Suprapubic skin (tissue), 4 donors: Measurements from ENCODE around the gene ZNF275. TPM values are rescaled to one million over a fixed set of nuclear protein-coding genes. Genes with fewer than 3 reads are reported as not detected.
"Not testable (repeated sequence)": the region's sequence is repeated elsewhere in the genome, so short reads cannot be mapped to it uniquely, and the experiment has no call there.

Source experiments
- DNase-seq, 2 donors: peaks; one replicate each; pipeline ENCODE4 v3.0.0-alpha.2; 2019; ENCODE audit warnings: low spot score in 2 of 2
- H3K27ac ChIP-seq: fragments of 200-600 bp; sonication (generic); one replicate; pipeline ENCODE4 v1.5.1; 2019
- H3K27me3 ChIP-seq: fragments of 200-600 bp; sonication (generic); one replicate; pipeline ENCODE4 v1.5.1; 2019
- H3K36me3 ChIP-seq: fragments of 200-600 bp; sonication (generic); one replicate; pipeline ENCODE4 v1.5.1; 2019
- H3K4me1 ChIP-seq: fragments of 200-600 bp; sonication (generic); one replicate; pipeline ENCODE4 v1.5.1; 2019
- H3K4me3 ChIP-seq: fragments of 200-600 bp; sonication (generic); one replicate; pipeline ENCODE4 v1.5.1; 2019; ENCODE audit warnings: mild to moderate bottlenecking
- H3K9me3 ChIP-seq: fragments of 200-600 bp; sonication (generic); one replicate; pipeline ENCODE4 v1.5.1; 2019
- CTCF ChIP-seq, 2 donors: fragments of 200-600 bp in 1 of 2; fragments of 450-650 bp in 1 of 2; sonication (generic) in 1 of 2; IDR thresholded peaks; one replicate each; pipeline ENCODE4 v1.5.1; 2016 to 2019; ENCODE audit warnings: antibody characterized with exemption in 2 of 2, mild to moderate bottlenecking in 1 of 2, moderate library complexity in 1 of 2
- EP300 ChIP-seq: sonication (generic); formaldehyde crosslinking; IDR thresholded peaks from one replicate; pipeline ENCODE4 v1.6.1; 2017; ENCODE audit warnings: antibody characterized with exemption
- POLR2A ChIP-seq, 2 donors: fragments of 450-650 bp; IDR thresholded peaks; one replicate each; pipeline ENCODE4 v1.6.1; 2017; ENCODE audit warnings: antibody characterized with exemption in 2 of 2, mild to moderate bottlenecking in 2 of 2, moderate library complexity in 2 of 2
- POLR2AphosphoS5 ChIP-seq, 3 donors: sonication (generic); formaldehyde crosslinking; IDR thresholded peaks; one replicate each; pipeline ENCODE4 v1.6.1; 2017; ENCODE audit warnings: antibody characterized with exemption in 3 of 3
- WGBS: methylation state at CpG from one replicate; pipeline ENCODE4 v1.1.5; 2018; 5-methylcytosine and 5-hydroxymethylcytosine counted together
- total RNA-seq, 4 donors: library from RNA; depleted of rRNA; stranded (reverse); fragments of >200 nt; gene quantifications; one replicate each; pipeline ENCODE4 v1.1.0, GENCODE V29; 2016

ZNF275 gene, protein sequence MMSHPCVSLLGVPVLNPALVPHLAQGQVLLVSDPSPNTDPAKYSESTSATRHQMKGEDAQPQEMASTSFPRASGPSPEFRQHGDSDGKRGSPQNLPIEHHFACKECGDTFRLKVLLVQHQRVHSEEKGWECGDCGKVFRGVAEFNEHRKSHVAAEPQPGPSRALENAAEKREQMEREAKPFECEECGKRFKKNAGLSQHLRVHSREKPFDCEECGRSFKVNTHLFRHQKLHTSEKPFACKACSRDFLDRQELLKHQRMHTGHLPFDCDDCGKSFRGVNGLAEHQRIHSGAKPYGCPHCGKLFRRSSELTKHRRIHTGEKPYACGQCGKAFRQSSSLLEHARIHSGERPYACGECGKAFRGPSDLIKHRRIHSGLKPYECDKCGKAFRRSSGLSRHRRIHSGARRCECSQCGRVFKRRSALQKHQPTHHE
- 1 to 10 TPM; 2.3 to 4.3 (median 3.3) TPM for total RNA-seq

GRCh38 chrX:153333821-153334653, at the start of gene ZNF275:
Gene ZNF275, plus strand, starts transcription at chrX:153334153. Its CDS starts 2,527 bp downstream, at chrX:153336680.
- Histone ChIP-seq H3K27me3 (no peaks in the 10 kb centered on the region), H3K27ac (peak within 1 kb of the TSS; percentile 51), H3K4me3 (peak within 1 kb of the TSS; percentile 64), H3K4me1 (peaks cover 9% of the 10 kb centered on the region), H3K9me3 (no peaks in the 10 kb centered on the region), H3K36me3 (no peaks in the 10 kb centered on the region)
- peak; percentile 80 to 83 for DNase-seq
- TF ChIP-seq POLR2A (IDR thresholded peaks at IDR 0.05) (peak in 1 of 2 donors; percentile 42), POLR2AphosphoS5 (IDR thresholded peaks at IDR 0.05) (no peak)
- 45% methylated on average over 56 of the region's 86 CpGs for WGBS

- H3K9me3 ChIP-seq, H3K27ac ChIP-seq, DNase-seq, H3K4me3 ChIP-seq, H3K36me3 ChIP-seq, H3K27me3 ChIP-seq, H3K4me1 ChIP-seq: not testable (repeated sequence)
- WGBS, result no CpG with 5 or more reads among the region's 8 CpGs
These were observed 48.3 kb upstream of the ZNF275 start for GRCh38 chrX:153285678-153286077.

GRCh38 chrX:153288807-153289206, 45.1 kb upstream of the ZNF275 start:
- WGBS, result no CpG with 5 or more reads among the region's 2 CpGs
- H3K27ac ChIP-seq, H3K36me3 ChIP-seq, H3K4me1 ChIP-seq, DNase-seq, H3K27me3 ChIP-seq, H3K9me3 ChIP-seq, H3K4me3 ChIP-seq: not testable (repeated sequence)

- not testable (repeated sequence) for H3K9me3 ChIP-seq, DNase-seq, H3K4me1 ChIP-seq, H3K27me3 ChIP-seq, H3K4me3 ChIP-seq, H3K36me3 ChIP-seq, H3K27ac ChIP-seq
- 63% methylated on average over 4 of the region's 8 CpGs for WGBS
These were observed 40.4 kb upstream of the ZNF275 start for GRCh38 chrX:153293485-153294071.

DNA sequence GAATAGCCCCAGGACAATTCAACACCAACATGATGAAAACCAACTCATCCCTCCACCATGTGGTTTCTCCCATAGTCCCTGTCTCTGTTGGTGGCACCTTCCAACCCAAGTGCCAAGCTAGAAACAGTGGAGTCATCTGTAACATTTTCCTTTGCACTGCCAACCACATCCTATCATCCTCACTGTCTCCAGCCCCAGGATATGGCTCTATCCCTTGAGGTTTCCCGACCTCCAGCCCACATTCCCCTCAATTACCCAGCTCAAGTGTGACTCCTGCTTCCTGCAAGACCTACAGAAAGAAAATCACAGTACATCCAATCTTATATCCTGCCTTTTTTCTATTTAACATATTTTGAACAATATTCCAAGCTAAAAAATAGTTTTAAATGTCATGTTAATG, 36.6 kb upstream of the ZNF275 start:
- no peak for TF ChIP-seq CTCF (IDR thresholded peaks at IDR 0.05)
- TF ChIP-seq EP300, result no peak
- no peak for TF ChIP-seq POLR2A (IDR thresholded peaks at IDR 0.05)
- TF ChIP-seq POLR2AphosphoS5 (IDR thresholded peaks at IDR 0.05), result no peak
- Histone ChIP-seq H3K27me3 (no peaks in the 10 kb centered on the region), H3K9me3 (no peaks in the 10 kb centered on the region), H3K4me3 (no peak overlapping the region), H3K27ac (no peak overlapping the region), H3K4me1 (no peaks in the 10 kb centered on the region), H3K36me3 (no peaks in the 10 kb centered on the region)
- DNase-seq, result no peak
- WGBS, result 26% methylated on average over 1 of the region's 1 CpG

DNA sequence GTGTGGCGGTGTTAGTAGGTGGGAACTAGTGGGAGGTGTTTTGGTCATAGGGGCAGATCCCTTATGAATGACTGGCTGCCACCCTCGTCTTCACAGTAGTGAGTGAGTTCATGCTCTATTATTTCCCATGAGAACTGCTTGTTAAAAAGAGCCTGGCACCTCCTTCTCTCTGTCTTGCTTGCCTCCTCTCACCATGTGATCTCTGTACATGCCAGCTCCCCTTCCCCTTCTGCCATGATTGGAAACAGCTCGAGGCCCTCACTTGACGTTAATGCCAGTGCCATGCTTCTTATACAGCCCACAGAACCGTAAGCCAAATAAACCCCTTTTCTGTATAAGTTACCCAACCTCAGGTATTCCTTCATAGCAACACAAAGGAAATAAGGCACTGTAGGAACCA, 34.1 kb upstream of the ZNF275 start:
- Histone ChIP-seq H3K36me3 (no peaks in the 10 kb centered on the region), H3K9me3 (no peaks in the 10 kb centered on the region), H3K4me1 (no peaks in the 10 kb centered on the region), H3K4me3 (no peak overlapping the region), H3K27ac (no peak overlapping the region), H3K27me3 (no peaks in the 10 kb centered on the region)
- TF ChIP-seq EP300 (no peak), CTCF (IDR thresholded peaks at IDR 0.05) (no peak), POLR2AphosphoS5 (IDR thresholded peaks at IDR 0.05) (no peak), POLR2A (IDR thresholded peaks at IDR 0.05) (no peak)
- DNase-seq, result no peak
- 50% methylated on average over 5 of the region's 5 CpGs for WGBS

DNA sequence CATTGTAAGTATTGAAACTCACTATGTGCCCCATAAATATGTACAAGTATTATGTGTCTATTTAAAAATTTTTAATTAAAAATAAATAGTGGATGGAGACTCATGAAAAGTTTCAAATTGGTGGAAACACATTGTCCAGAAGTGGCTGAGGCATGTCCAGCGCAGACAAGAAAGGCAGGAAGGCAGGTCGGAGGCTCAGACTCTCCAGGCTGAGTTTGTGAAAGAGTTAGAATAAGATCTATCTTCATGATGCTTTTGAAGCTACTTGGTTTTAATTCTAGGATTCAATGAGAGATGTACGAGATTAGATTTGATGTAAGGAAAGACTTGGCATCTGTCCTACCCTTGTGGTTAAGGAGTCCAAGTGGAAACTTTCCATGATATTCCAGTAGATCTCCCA, 32.2 kb upstream of the ZNF275 start:
- Histone ChIP-seq H3K4me1 (no peaks in the 10 kb centered on the region), H3K27ac (no peak overlapping the region), H3K9me3 (no peaks in the 10 kb centered on the region), H3K36me3 (no peaks in the 10 kb centered on the region), H3K27me3 (no peaks in the 10 kb centered on the region), H3K4me3 (no peak overlapping the region)
- no peak for TF ChIP-seq POLR2A (IDR thresholded peaks at IDR 0.05)
- TF ChIP-seq CTCF (IDR thresholded peaks at IDR 0.05), result no peak
- TF ChIP-seq EP300, result no peak
- no peak for TF ChIP-seq POLR2AphosphoS5 (IDR thresholded peaks at IDR 0.05)
- 69% methylated on average over 3 of the region's 3 CpGs for WGBS
- no peak for DNase-seq
